Stimulated activated CD8-positive, alpha-beta memory T cell treated with anti-CD3 and anti-CD28 coated beads, Interleukin-4, amount 100 ng/mL, for 24 hours (primary cell): ENCODE results near the gene POU2F1.
"Not testable (repeated sequence)": the region's sequence is repeated elsewhere in the genome, so short reads cannot be mapped to it uniquely, and the experiment has no call there.

ENCODE experiments used
- DNase-seq: peaks from one replicate; pipeline ENCODE4 v3.0.0-alpha.2; 2020; ENCODE audit warnings: low read depth

The POU2F1 gene

GRCh38 chr1:167314671-167315070 is 94.0 kb downstream of the POU2F1 start:
- DNase-seq, result no peak

GRCh38 chr1:167317463-167317862 is 96.8 kb downstream of the POU2F1 start:
- no peak for DNase-seq

- not testable (repeated sequence) for DNase-seq
Observed at GRCh38 chr1:167319206-167319605, 98.5 kb downstream of the POU2F1 start.

GRCh38 chr1:167322483-167322882 is 101.8 kb downstream of the POU2F1 start:
- no peak for DNase-seq

GRCh38 chr1:167325151-167325550 is 104.5 kb downstream of the POU2F1 start:
- no peak for DNase-seq

- DNase-seq, result no peak
Observed at GRCh38 chr1:167328306-167328815, 107.7 kb downstream of the POU2F1 start.

- no peak for DNase-seq
Observed at GRCh38 chr1:167328816-167329483, 108.3 kb downstream of the POU2F1 start.

- no peak for DNase-seq
Observed at GRCh38 chr1:167330601-167331293, 110.1 kb downstream of the POU2F1 start.

GRCh38 chr1:167331650-167332049 is 111.0 kb downstream of the POU2F1 start:
- no peak for DNase-seq

GRCh38 chr1:167332503-167332902 is 111.8 kb downstream of the POU2F1 start:
- DNase-seq, result no peak

- DNase-seq, result no peak
Observed at GRCh38 chr1:167333124-167333523, 112.4 kb downstream of the POU2F1 start.

GRCh38 chr1:167333703-167334102 is 113.0 kb downstream of the POU2F1 start:
- no peak for DNase-seq

GRCh38 chr1:167339405-167339804 is 118.7 kb downstream of the POU2F1 start:
- no peak for DNase-seq

GRCh38 chr1:167342846-167343245 is 122.2 kb downstream of the POU2F1 start:
- DNase-seq, result no peak

- no peak for DNase-seq
Observed at GRCh38 chr1:167344112-167344511, 123.4 kb downstream of the POU2F1 start.

- no peak for DNase-seq
Observed at GRCh38 chr1:167344615-167345385, 124.1 kb downstream of the POU2F1 start.

GRCh38 chr1:167345386-167345733 is 124.7 kb downstream of the POU2F1 start:
- no peak for DNase-seq

GRCh38 chr1:167357305-167357704 is 136.6 kb downstream of the POU2F1 start:
- no peak for DNase-seq

- DNase-seq, result no peak
Observed at GRCh38 chr1:167359295-167359694, 138.6 kb downstream of the POU2F1 start.

- DNase-seq, result no peak
Observed at GRCh38 chr1:167360120-167360519, 139.4 kb downstream of the POU2F1 start.

- DNase-seq, result no peak
Observed at GRCh38 chr1:167362638-167363037, 142.0 kb downstream of the POU2F1 start.

GRCh38 chr1:167364826-167365225 is 144.1 kb downstream of the POU2F1 start:
- no peak for DNase-seq

GRCh38 chr1:167365360-167365759 is 144.7 kb downstream of the POU2F1 start:
- DNase-seq, result no peak
